SH-SY5Y (cell line): ENCODE data around the gene ADARB2.

Source experiments
- GATA2 ChIP-seq: IDR thresholded peaks from 2 replicates; pipeline ENCODE4 v1.6.1; 2011; ENCODE audit warnings: mild to moderate bottlenecking, low read depth, low read length
- GATA3 ChIP-seq: IDR thresholded peaks from 2 replicates; pipeline ENCODE4 v1.6.1; 2011; ENCODE audit warnings: low read depth, mild to moderate bottlenecking, low read length, moderate library complexity

GRCh38 chr10:1360011-1360557 lies 377.2 kb downstream of the ADARB2 start:
- TF ChIP-seq GATA2 (no peak), GATA3 (no peak)
